Activated T-helper 1 cell treated with anti-CD3 and anti-CD28 coated beads, Interleukin-12 subunit alpha, Interleukin-12 subunit beta, Interleukin-2, Interleukin-4 antibody, amounts not matched to agents 30 ng/mL and 10 ng/mL and 1 ng/mL, durations not matched to agents 14 hours and 24 hours and 36 hours (primary cell): ENCODE data around the gene PDE4DIP. TPM values are rescaled to one million over a fixed set of nuclear protein-coding genes. Genes with fewer than 3 reads are reported as not detected.
"Not testable (repeated sequence)": the region's sequence is repeated elsewhere in the genome, so short reads cannot be mapped to it uniquely, and the experiment has no call there.

Source experiments
- DNase-seq: peaks from one replicate; pipeline ENCODE4 v3.0.0; 2021; ENCODE audit warnings: low spot score
- H3K27ac Mint-ChIP-seq: one replicate; pipeline ENCODE4 v1.8.0; 2021; ENCODE audit warnings: mild to moderate bottlenecking, mixed read lengths
- H3K27me3 Mint-ChIP-seq: one replicate; pipeline ENCODE4 v1.8.0; 2022; ENCODE audit warnings: mild to moderate bottlenecking, moderate library complexity, mixed read lengths; ENCODE audit not compliant: insufficient read depth
- H3K36me3 Mint-ChIP-seq: one replicate; pipeline ENCODE4 v1.8.0; 2021; ENCODE audit warnings: low read depth, mixed read lengths
- H3K4me1 Mint-ChIP-seq: one replicate; pipeline ENCODE4 v1.8.0; 2021; ENCODE audit warnings: low read depth, mixed read lengths
- H3K4me3 Mint-ChIP-seq: one replicate; pipeline ENCODE4 v1.8.0; 2021; ENCODE audit warnings: mild to moderate bottlenecking, moderate library complexity, mixed read lengths
- H3K9me3 Mint-ChIP-seq: one replicate; pipeline ENCODE4 v1.8.0; 2021; ENCODE audit warnings: mixed read lengths
- intact Hi-C: fragments of 100-400 bp; cut with micrococcal nuclease; formaldehyde crosslinking; loops from one replicate; pipeline ENCODE4 v1.15.1; 2024
- total RNA-seq: library from RNA; stranded (reverse); gene quantifications from 2 replicates; pipeline ENCODE4 v1.2.3, GENCODE V29; 2022

The PDE4DIP gene
- total RNA-seq, 1 donor from 2014 or later = 24.2 TPM

- H3K4me1 Mint-ChIP-seq, H3K27me3 Mint-ChIP-seq, intact Hi-C loops, H3K36me3 Mint-ChIP-seq, H3K9me3 Mint-ChIP-seq, H3K4me3 Mint-ChIP-seq, H3K27ac Mint-ChIP-seq, DNase-seq: not testable (repeated sequence)
Observed at GRCh38 chr1:148886293-148886692, 42.1 kb downstream of the PDE4DIP start.

GRCh38 chr1:148888597-148888996 is 44.4 kb downstream of the PDE4DIP start:
- H3K4me3 Mint-ChIP-seq, H3K9me3 Mint-ChIP-seq, H3K36me3 Mint-ChIP-seq, H3K27me3 Mint-ChIP-seq, H3K27ac Mint-ChIP-seq, H3K4me1 Mint-ChIP-seq, DNase-seq, intact Hi-C loops: not testable (repeated sequence)

GRCh38 chr1:148889267-148890074 is 45.2 kb downstream of the PDE4DIP start:
- DNase-seq, intact Hi-C loops, H3K27ac Mint-ChIP-seq, H3K4me3 Mint-ChIP-seq, H3K36me3 Mint-ChIP-seq, H3K4me1 Mint-ChIP-seq, H3K9me3 Mint-ChIP-seq, H3K27me3 Mint-ChIP-seq: not testable (repeated sequence)

GRCh38 chr1:148890075-148890568 is 45.9 kb downstream of the PDE4DIP start:
- H3K27me3 Mint-ChIP-seq, H3K4me3 Mint-ChIP-seq, DNase-seq, H3K27ac Mint-ChIP-seq, H3K4me1 Mint-ChIP-seq, H3K9me3 Mint-ChIP-seq, intact Hi-C loops, H3K36me3 Mint-ChIP-seq: not testable (repeated sequence)

GRCh38 chr1:148894360-148895352 is 50.4 kb downstream of the PDE4DIP start:
- DNase-seq, H3K9me3 Mint-ChIP-seq, intact Hi-C loops, H3K27ac Mint-ChIP-seq, H3K36me3 Mint-ChIP-seq, H3K27me3 Mint-ChIP-seq, H3K4me1 Mint-ChIP-seq, H3K4me3 Mint-ChIP-seq: not testable (repeated sequence)

- H3K4me3 Mint-ChIP-seq, DNase-seq, H3K27ac Mint-ChIP-seq, intact Hi-C loops, H3K9me3 Mint-ChIP-seq, H3K36me3 Mint-ChIP-seq, H3K27me3 Mint-ChIP-seq, H3K4me1 Mint-ChIP-seq: not testable (repeated sequence)
Observed at GRCh38 chr1:148900026-148900425, 55.8 kb downstream of the PDE4DIP start.

GRCh38 chr1:148900691-148901090 is 56.5 kb downstream of the PDE4DIP start:
- DNase-seq, H3K9me3 Mint-ChIP-seq, H3K4me1 Mint-ChIP-seq, H3K27ac Mint-ChIP-seq, H3K27me3 Mint-ChIP-seq, H3K36me3 Mint-ChIP-seq, H3K4me3 Mint-ChIP-seq, intact Hi-C loops: not testable (repeated sequence)

GRCh38 chr1:148901150-148901952 is 57.1 kb downstream of the PDE4DIP start:
- H3K27ac Mint-ChIP-seq, H3K4me1 Mint-ChIP-seq, intact Hi-C loops, DNase-seq, H3K9me3 Mint-ChIP-seq, H3K4me3 Mint-ChIP-seq, H3K27me3 Mint-ChIP-seq, H3K36me3 Mint-ChIP-seq: not testable (repeated sequence)

GRCh38 chr1:148901953-148902341 is 57.7 kb downstream of the PDE4DIP start:
- H3K9me3 Mint-ChIP-seq, H3K27me3 Mint-ChIP-seq, DNase-seq, H3K36me3 Mint-ChIP-seq, H3K4me1 Mint-ChIP-seq, H3K4me3 Mint-ChIP-seq, H3K27ac Mint-ChIP-seq, intact Hi-C loops: not testable (repeated sequence)

GRCh38 chr1:148909219-148909826 is 65.1 kb downstream of the PDE4DIP start:
- DNase-seq, H3K9me3 Mint-ChIP-seq, H3K4me3 Mint-ChIP-seq, H3K27me3 Mint-ChIP-seq, H3K36me3 Mint-ChIP-seq, H3K27ac Mint-ChIP-seq, intact Hi-C loops, H3K4me1 Mint-ChIP-seq: not testable (repeated sequence)

GRCh38 chr1:148911303-148911928 is 67.2 kb downstream of the PDE4DIP start:
- H3K27ac Mint-ChIP-seq, intact Hi-C loops, H3K4me3 Mint-ChIP-seq, H3K36me3 Mint-ChIP-seq, H3K9me3 Mint-ChIP-seq, DNase-seq, H3K4me1 Mint-ChIP-seq, H3K27me3 Mint-ChIP-seq: not testable (repeated sequence)

- H3K4me1 Mint-ChIP-seq, intact Hi-C loops, H3K36me3 Mint-ChIP-seq, H3K9me3 Mint-ChIP-seq, H3K27me3 Mint-ChIP-seq, H3K4me3 Mint-ChIP-seq, DNase-seq, H3K27ac Mint-ChIP-seq: not testable (repeated sequence)
Observed at GRCh38 chr1:148916222-148916621, 72.0 kb downstream of the PDE4DIP start.
